SKM-1 treated with dmso at 0.1 percent for 144 hours (cell line): ENCODE measurements around the gene CNTN5.

Source experiments
- DNase-seq: peaks from one replicate; lab custom pipeline; 2025; ENCODE audit not compliant: unreplicated experiment; lab: John Stamatoyannopoulos, UW

CNTN5 gene

GRCh38 chr11:99887481-99887880, 866.7 kb downstream of the CNTN5 start:
- no peak for DNase-seq

GRCh38 chr11:99893811-99894210, 873.1 kb downstream of the CNTN5 start:
- no peak for DNase-seq

GRCh38 chr11:99901175-99901574, 880.4 kb downstream of the CNTN5 start:
- DNase-seq = no peak

GRCh38 chr11:99911116-99911515, 890.4 kb downstream of the CNTN5 start:
- no peak for DNase-seq

GRCh38 chr11:99916078-99916477, 895.3 kb downstream of the CNTN5 start:
- DNase-seq = no peak

GRCh38 chr11:99918761-99919160, 898.0 kb downstream of the CNTN5 start:
- no peak for DNase-seq

- no peak for DNase-seq
These were observed 900.2 kb downstream of the CNTN5 start for GRCh38 chr11:99920956-99921355.

- no peak for DNase-seq
These were observed 905.2 kb downstream of the CNTN5 start for GRCh38 chr11:99925968-99926367.

- no peak for DNase-seq
These were observed 911.9 kb downstream of the CNTN5 start for GRCh38 chr11:99932684-99933083.

GRCh38 chr11:99934008-99934407, 913.3 kb downstream of the CNTN5 start:
- DNase-seq = no peak

- no peak for DNase-seq
These were observed 916.6 kb downstream of the CNTN5 start for GRCh38 chr11:99937330-99937729.

GRCh38 chr11:99952816-99953215, 932.1 kb downstream of the CNTN5 start:
- DNase-seq = no peak

GRCh38 chr11:99960536-99960935, 939.8 kb downstream of the CNTN5 start:
- DNase-seq = no peak

GRCh38 chr11:99968336-99968735, 947.6 kb downstream of the CNTN5 start:
- no peak for DNase-seq

- no peak for DNase-seq
These were observed 953.2 kb downstream of the CNTN5 start for GRCh38 chr11:99973993-99974392.

GRCh38 chr11:99979042-99979441, 958.3 kb downstream of the CNTN5 start:
- no peak for DNase-seq

GRCh38 chr11:99987821-99988470, 967.2 kb downstream of the CNTN5 start:
- no peak for DNase-seq

GRCh38 chr11:99988471-99988837, 967.7 kb downstream of the CNTN5 start:
- no peak for DNase-seq

GRCh38 chr11:100003985-100004384, 983.2 kb downstream of the CNTN5 start:
- DNase-seq = no peak

- DNase-seq = no peak
These were observed 983.8 kb downstream of the CNTN5 start for GRCh38 chr11:100004541-100004940.

GRCh38 chr11:100008417-100008816, 987.7 kb downstream of the CNTN5 start:
- DNase-seq = no peak

GRCh38 chr11:100009728-100010127, 989.0 kb downstream of the CNTN5 start:
- no peak for DNase-seq

- DNase-seq = no peak
These were observed 989.6 kb downstream of the CNTN5 start for GRCh38 chr11:100010393-100010792.
